HepG2 (cell line): ENCODE data around the gene TM2D3. TPM values are rescaled to one million over a fixed set of nuclear protein-coding genes. Genes with fewer than 3 reads are reported as not detected.

Experiments
- CREM ChIP-seq, 2 experiments: sonication (generic) in 1 of 2; formaldehyde crosslinking in 1 of 2; IDR thresholded peaks; 2 replicates each; pipeline versions ENCODE4 v1.4.0 to v1.6.1; 2016 to 2020; ENCODE audit warnings: antibody characterized with exemption in 1 of 2, mild to moderate bottlenecking in 1 of 2, missing genetic modification reagents in 1 of 2
- ELF1 ChIP-seq: sonication (generic); formaldehyde crosslinking; IDR thresholded peaks from 2 replicates; pipeline ENCODE4 v1.4.0; 2020; ENCODE audit warnings: missing genetic modification reagents
- HDAC6 ChIP-seq: fragments of 200-600 bp; sonication (generic); IDR thresholded peaks from 2 replicates; pipeline ENCODE4 v1.7.0; 2017; ENCODE audit warnings: mild to moderate bottlenecking, antibody characterized with exemption, low read length, low read depth
- KLF11 ChIP-seq: IDR thresholded peaks from 2 replicates; pipeline ENCODE4 v1.6.1; 2016; ENCODE audit warnings: missing compliant biosample characterization
- KLF6 ChIP-seq: IDR thresholded peaks from 2 replicates; pipeline ENCODE4 v1.8.0; 2016; ENCODE audit warnings: missing biosample characterization, missing genetic modification reagents
- MZF1 ChIP-seq: sonication (generic); formaldehyde crosslinking; IDR thresholded peaks from 2 replicates; pipeline ENCODE4 v1.8.1; 2023; ENCODE audit warnings: mild to moderate bottlenecking, missing genetic modification reagents, borderline replicate concordance
- NAIF1 ChIP-seq: sonication (generic); formaldehyde crosslinking; IDR thresholded peaks from 2 replicates; pipeline ENCODE4 v1.5.0; 2020; ENCODE audit warnings: mild to moderate bottlenecking, missing genetic modification reagents, borderline replicate concordance
- NR2F2 ChIP-seq: IDR thresholded peaks from 2 replicates; pipeline ENCODE4 v1.6.1; 2012; ENCODE audit warnings: low read depth, inconsistent platforms, borderline replicate concordance
- SMAD3 ChIP-seq: sonication (generic); formaldehyde crosslinking; IDR thresholded peaks from 2 replicates; pipeline ENCODE4 v1.4.0; 2020; ENCODE audit warnings: missing genetic modification reagents
- SMARCC2 ChIP-seq: fragments of 450-650 bp; IDR thresholded peaks from 2 replicates; pipeline ENCODE4 v1.6.1; 2017; ENCODE audit warnings: antibody characterized with exemption, mild to moderate bottlenecking
- TBP ChIP-seq: sonication (generic); formaldehyde crosslinking; IDR thresholded peaks from 2 replicates; pipeline ENCODE4 v1.5.0; 2020; ENCODE audit warnings: missing genetic modification reagents
- TCF7L2 ChIP-seq: IDR thresholded peaks from 2 replicates; pipeline ENCODE4 v1.6.1; 2011; ENCODE audit warnings: mild to moderate bottlenecking, low read depth, low read length, moderate library complexity
- TEAD2 ChIP-seq: sonication (generic); formaldehyde crosslinking; IDR thresholded peaks from 2 replicates; pipeline ENCODE4 v1.9.0; 2021; ENCODE audit warnings: missing genetic modification reagents
- ZMYM2 ChIP-seq: sonication (generic); formaldehyde crosslinking; IDR thresholded peaks from 2 replicates; pipeline ENCODE4 v1.8.0; 2022; ENCODE audit warnings: mild to moderate bottlenecking, missing genetic modification reagents
- ZNF616 ChIP-seq: sonication (generic); formaldehyde crosslinking; IDR thresholded peaks from 2 replicates; pipeline ENCODE4 v1.5.0; 2020; ENCODE audit warnings: low read depth, mild to moderate bottlenecking, missing genetic modification reagents
- ZNF792 ChIP-seq: IDR thresholded peaks from 2 replicates; pipeline ENCODE4 v1.6.1; 2016
- polyA plus RNA-seq, 8 experiments: library from polyadenylated mRNA; depleted of rRNA in 3 of 8; stranded (reverse) in 7 of 8; unstranded in 1 of 8; fragments of >200 nt; fragmentation: Illumina TruSeq in 4 of 8; extraction: Trizol in 4 of 8; gene quantifications; 2 replicates each; pipeline versions ENCODE4 v1.2.1 to v1.2.3, GENCODE V29; 2011 to 2016; ENCODE audit warnings: low read depth in 4 of 8, missing spikeins in 1 of 8, mixed read lengths in 1 of 8; ENCODE audit not compliant: insufficient read depth in 1 of 8
- total RNA-seq, 5 experiments: library from RNA; depleted of rRNA; stranded (reverse); fragments of >200 nt; fragmentation: Illumina TruSeq; extraction: Trizol; gene quantifications; 2 replicates each; pipeline ENCODE4 v1.2.3, GENCODE V29; 2016; ENCODE audit warnings: low read depth in 1 of 5
- TF ChIP-seq, protein P1 (sequence below): sonication (generic); formaldehyde crosslinking; IDR thresholded peaks from one replicate; pipeline ENCODE4 v1.5.1; 2020; ENCODE audit warnings: mild to moderate bottlenecking, missing genetic modification reagents; ENCODE audit errors: not compliant biosample characterization
- TF ChIP-seq, protein P2 (sequence below): IDR thresholded peaks from 2 replicates; pipeline ENCODE4 v1.6.1; 2016; ENCODE audit warnings: missing biosample characterization, missing genetic modification reagents, low read depth
- TF ChIP-seq, protein P3 (sequence below): sonication (generic); formaldehyde crosslinking; IDR thresholded peaks from 2 replicates; pipeline ENCODE4 v1.5.0; 2020; ENCODE audit warnings: mild to moderate bottlenecking, missing genetic modification reagents, borderline replicate concordance

The TM2D3 gene
- total and polyA plus RNA-seq, 2 of the 13 experiments (the other 11 are each of a cell fraction or from before 2014, with no cell fraction given): 31.1 to 72.7 TPM

DNA sequence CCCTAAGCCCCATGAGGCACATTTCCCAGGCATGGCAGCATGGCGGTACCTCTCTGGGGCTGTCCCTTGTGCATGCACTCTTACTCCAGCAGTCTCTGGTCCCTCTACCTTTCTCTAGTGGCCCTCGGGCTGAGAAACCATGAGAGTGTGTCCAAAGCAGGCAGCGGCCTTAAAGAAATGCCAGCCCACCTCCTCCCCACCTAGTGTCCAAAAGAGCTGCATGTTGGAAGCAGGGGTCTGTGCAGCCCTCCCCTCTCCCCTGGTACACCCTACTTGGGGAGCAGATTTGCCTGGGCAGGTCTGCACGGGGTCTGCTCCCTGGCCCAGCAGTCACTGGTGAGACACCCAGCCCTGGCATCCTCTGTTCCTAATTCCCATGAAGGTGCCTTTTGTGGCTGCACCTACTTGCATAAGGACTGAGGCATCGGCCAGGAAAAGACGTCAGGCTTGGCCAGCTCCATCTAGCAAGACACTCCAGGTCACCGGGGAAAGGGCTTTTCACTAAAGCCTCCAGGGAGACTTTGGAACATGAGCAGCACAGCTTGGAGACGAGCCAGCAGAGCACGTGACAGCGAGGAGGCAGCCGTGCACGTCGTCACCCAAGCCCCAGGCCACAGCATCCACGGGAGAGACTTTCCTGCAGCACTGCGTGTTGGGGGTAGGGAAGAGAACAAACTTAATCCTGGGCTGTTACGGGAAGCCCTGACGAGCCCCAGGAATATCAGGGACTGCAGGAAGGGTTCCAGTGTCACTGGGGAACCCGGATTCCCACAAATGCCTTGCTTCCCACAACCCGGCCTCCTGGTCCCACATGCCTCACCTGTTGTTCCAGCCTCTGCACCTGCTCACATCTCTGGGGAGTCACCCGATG, 38.8 kb downstream of the TM2D3 start (continued):
- TF ChIP-seq, protein P1, sequence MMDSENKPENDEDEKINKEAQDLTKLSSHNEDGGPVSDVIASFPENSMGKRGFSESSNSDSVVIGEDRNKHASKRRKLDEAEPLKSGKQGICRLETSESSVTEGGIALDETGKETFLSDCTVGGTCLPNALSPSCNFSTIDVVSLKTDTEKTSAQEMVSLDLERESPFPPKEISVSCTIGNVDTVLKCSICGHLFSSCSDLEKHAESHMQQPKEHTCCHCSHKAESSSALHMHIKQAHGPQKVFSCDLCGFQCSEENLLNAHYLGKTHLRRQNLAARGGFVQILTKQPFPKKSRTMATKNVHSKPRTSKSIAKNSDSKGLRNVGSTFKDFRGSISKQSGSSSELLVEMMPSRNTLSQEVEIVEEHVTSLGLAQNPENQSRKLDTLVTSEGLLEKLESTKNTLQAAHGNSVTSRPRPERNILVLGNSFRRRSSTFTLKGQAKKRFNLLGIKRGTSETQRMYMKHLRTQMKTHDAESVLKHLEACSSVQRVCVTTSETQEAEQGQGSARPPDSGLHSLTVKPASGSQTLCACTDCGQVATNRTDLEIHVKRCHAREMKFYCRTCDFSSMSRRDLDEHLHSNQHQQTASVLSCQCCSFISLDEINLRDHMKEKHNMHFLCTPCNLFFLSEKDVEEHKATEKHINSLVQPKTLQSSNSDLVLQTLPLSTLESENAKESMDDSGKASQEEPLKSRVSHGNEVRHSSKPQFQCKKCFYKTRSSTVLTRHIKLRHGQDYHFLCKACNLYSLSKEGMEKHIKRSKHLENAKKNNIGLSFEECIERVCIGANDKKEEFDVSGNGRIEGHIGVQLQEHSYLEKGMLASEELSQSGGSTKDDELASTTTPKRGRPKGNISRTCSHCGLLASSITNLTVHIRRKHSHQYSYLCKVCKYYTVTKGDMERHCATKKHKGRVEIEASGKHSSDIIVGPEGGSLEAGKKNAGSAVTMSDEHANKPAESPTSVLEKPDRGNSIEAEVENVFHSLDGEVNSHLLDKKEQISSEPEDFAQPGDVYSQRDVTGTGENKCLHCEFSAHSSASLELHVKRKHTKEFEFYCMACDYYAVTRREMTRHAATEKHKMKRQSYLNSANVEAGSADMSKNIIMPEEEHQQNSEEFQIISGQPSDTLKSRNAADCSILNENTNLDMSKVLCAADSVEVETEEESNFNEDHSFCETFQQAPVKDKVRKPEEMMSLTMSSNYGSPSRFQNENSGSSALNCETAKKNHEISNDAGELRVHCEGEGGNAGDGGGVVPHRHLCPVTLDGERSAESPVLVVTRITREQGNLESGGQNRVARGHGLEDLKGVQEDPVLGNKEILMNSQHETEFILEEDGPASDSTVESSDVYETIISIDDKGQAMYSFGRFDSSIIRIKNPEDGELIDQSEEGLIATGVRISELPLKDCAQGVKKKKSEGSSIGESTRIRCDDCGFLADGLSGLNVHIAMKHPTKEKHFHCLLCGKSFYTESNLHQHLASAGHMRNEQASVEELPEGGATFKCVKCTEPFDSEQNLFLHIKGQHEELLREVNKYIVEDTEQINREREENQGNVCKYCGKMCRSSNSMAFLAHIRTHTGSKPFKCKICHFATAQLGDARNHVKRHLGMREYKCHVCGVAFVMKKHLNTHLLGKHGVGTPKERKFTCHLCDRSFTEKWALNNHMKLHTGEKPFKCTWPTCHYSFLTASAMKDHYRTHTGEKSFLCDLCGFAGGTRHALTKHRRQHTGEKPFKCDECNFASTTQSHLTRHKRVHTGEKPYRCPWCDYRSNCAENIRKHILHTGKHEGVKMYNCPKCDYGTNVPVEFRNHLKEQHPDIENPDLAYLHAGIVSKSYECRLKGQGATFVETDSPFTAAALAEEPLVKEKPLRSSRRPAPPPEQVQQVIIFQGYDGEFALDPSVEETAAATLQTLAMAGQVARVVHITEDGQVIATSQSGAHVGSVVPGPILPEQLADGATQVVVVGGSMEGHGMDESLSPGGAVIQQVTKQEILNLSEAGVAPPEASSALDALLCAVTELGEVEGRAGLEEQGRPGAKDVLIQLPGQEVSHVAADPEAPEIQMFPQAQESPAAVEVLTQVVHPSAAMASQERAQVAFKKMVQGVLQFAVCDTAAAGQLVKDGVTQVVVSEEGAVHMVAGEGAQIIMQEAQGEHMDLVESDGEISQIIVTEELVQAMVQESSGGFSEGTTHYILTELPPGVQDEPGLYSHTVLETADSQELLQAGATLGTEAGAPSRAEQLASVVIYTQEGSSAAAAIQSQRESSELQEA (CRISPR knock-in tag): no peak
- TF ChIP-seq ZNF792: no peak
- no peak for TF ChIP-seq NAIF1 (CRISPR knock-in tag)
- TF ChIP-seq KLF11 (CRISPR knock-in tag): no peak
- TF ChIP-seq, protein P2, sequence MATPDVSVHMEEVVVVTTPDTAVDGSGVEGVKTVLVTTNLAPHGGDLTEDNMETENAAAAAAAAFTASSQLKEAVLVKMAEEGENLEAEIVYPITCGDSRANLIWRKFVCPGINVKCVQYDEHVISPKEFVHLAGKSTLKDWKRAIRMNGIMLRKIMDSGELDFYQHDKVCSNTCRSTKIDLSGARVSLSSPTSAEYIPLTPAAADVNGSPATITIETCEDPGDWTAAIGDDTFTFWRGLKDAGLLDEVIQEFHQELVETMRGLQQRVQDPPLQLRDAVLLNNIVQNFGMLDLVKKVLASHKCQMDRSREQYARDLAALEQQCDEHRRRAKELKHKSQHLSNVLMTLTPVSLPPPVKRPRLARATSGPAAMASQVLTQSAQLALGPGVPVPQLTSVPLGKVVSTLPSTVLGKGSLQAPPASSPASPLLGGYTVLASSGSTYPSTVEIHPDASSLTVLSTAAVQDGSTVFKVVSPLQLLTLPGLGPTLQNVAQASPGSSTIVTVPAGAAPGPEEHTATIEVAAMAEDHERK (CRISPR knock-in tag): no peak
- TF ChIP-seq SMAD3 (CRISPR knock-in tag): no peak
- no peak for TF ChIP-seq TBP
- no peak for TF ChIP-seq SMARCC2
- peak; percentile 22; the same call in 1 of the 2 replicates for TF ChIP-seq CREM (IDR thresholded peaks at IDR 0.05)
- TF ChIP-seq CREM (CRISPR knock-in tag; IDR thresholded peaks at IDR 0.05): no peak
- no peak for TF ChIP-seq MZF1 (CRISPR knock-in tag)
- no peak for TF ChIP-seq ELF1 (CRISPR knock-in tag)
- TF ChIP-seq TEAD2 (CRISPR knock-in tag): no peak
- no peak for TF ChIP-seq TCF7L2
- TF ChIP-seq ZMYM2 (CRISPR knock-in tag): peak; percentile 68; the same call in 1 of the 2 replicates
- TF ChIP-seq KLF6 (CRISPR knock-in tag): no peak
- no peak for TF ChIP-seq ZNF616 (CRISPR knock-in tag)
- TF ChIP-seq, protein P3, sequence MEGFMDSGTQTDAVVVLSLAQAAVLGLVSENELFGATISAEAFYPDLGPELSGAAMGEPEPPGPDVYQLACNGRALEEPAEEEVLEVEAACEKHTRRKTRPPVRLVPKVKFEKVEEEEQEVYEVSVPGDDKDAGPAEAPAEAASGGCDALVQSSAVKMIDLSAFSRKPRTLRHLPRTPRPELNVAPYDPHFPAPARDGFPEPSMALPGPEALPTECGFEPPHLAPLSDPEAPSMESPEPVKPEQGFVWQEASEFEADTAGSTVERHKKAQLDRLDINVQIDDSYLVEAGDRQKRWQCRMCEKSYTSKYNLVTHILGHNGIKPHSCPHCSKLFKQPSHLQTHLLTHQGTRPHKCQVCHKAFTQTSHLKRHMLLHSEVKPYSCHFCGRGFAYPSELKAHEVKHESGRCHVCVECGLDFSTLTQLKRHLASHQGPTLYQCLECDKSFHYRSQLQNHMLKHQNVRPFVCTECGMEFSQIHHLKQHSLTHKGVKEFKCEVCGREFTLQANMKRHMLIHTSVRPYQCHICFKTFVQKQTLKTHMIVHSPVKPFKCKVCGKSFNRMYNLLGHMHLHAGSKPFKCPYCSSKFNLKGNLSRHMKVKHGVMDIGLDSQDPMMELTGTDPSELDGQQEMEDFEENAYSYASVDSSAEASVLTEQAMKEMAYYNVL (CRISPR knock-in tag): no peak
- TF ChIP-seq NR2F2: no peak
- TF ChIP-seq HDAC6: no peak
